ENCODE measurements around the gene TVP23A.
A peak's percentile ranks its signal among the peaks of the same experiment; 100 is the strongest.
"Not testable (repeated sequence)": the region's sequence is repeated elsewhere in the genome, so short reads cannot be mapped to it uniquely, and the experiment has no call there.

TVP23A gene

GRCh38 chr16:10744370-10745030 lies 74.1 kb downstream of the TVP23A start:
- DNase-seq = no peak

- peak; percentile 99 for DNase-seq
Measured at GRCh38 chr16:10743610-10744369, 74.8 kb downstream of the TVP23A start, which contains the start of gene NUBP1. TSS of gene NUBP1 (plus strand) at chr16:10743842. CDS start at chr16:10743864, 22 bp downstream.

GRCh38 chr16:10743227-10743609 lies 75.4 kb downstream of the TVP23A start:
- no peak for DNase-seq

- DNase-seq = no peak
Measured at GRCh38 chr16:10741844-10742243, 76.8 kb downstream of the TVP23A start.

GRCh38 chr16:10741249-10741648 lies 77.3 kb downstream of the TVP23A start:
- DNase-seq = not testable (repeated sequence)

GRCh38 chr16:10740845-10741208 lies 77.8 kb downstream of the TVP23A start:
- DNase-seq = no peak

GRCh38 chr16:10740000-10740844 lies 78.4 kb downstream of the TVP23A start:
- no peak for DNase-seq

GRCh38 chr16:10738231-10739077 lies 80.1 kb downstream of the TVP23A start:
- peak; percentile 38 for DNase-seq

- peak; percentile 85 for DNase-seq
Measured at GRCh38 chr16:10737068-10737625, 81.4 kb downstream of the TVP23A start.

- DNase-seq = no peak
Measured at GRCh38 chr16:10731790-10732189, 86.8 kb downstream of the TVP23A start.

GRCh38 chr16:10729104-10730048 lies 89.2 kb downstream of the TVP23A start:
- no peak for DNase-seq

GRCh38 chr16:10728003-10728887 lies 90.3 kb downstream of the TVP23A start:
- DNase-seq = no peak
